Mammary epithelial cell (primary cell): ENCODE results near the gene APLF.

ENCODE experiments used
- CTCF ChIP-seq, 2 donors: IDR thresholded peaks in 1 of 2; conservative IDR thresholded peaks in 1 of 2; 2 replicates each; pipeline ENCODE4 v1.5.1; 2011 to 2012; ENCODE audit warnings: inconsistent platforms in 2 of 2, low read length in 2 of 2, mild to moderate bottlenecking in 2 of 2, control low read depth in 1 of 2, low read depth in 1 of 2; ENCODE audit not compliant: insufficient read depth in 1 of 2; ENCODE audit errors: extremely low read depth in 1 of 2
- EZH2 ChIP-seq: IDR thresholded peaks from 2 replicates; pipeline ENCODE4 v1.6.1; 2012; ENCODE audit warnings: low read length, inconsistent platforms, borderline replicate concordance

- no peak for TF ChIP-seq CTCF (conservative IDR thresholded peaks at IDR 0.05 in 1 of 2, IDR thresholded peaks at IDR 0.05 in 1 of 2; ENCODE audit: extremely low read depth in 1 of 2, insufficient read depth in 1 of 2, low read depth in 1 of 2, low read length in 2 of 2)
- no peak for TF ChIP-seq EZH2
Observed at GRCh38 chr2:68475110-68475509, 7.7 kb downstream of the APLF start.
